HG02981 (cell line): Measurements from ENCODE around the gene SLC6A8.
"Not testable (repeated sequence)": the region's sequence is repeated elsewhere in the genome, so short reads cannot be mapped to it uniquely, and the experiment has no call there.

Source experiments
- ATAC-seq: cut with Tn5 transposase; IDR thresholded peaks from one replicate; pipeline ENCODE4 v1.9.1; 2021; ENCODE audit warnings: mild to moderate bottlenecking, moderate library complexity; ENCODE audit not compliant: unreplicated experiment

SLC6A8 gene

GRCh38 chrX:153704631-153705402, 17.1 kb downstream of the SLC6A8 start:
- not testable (repeated sequence) for ATAC-seq

GRCh38 chrX:153705403-153706060, 17.8 kb downstream of the SLC6A8 start:
- not testable (repeated sequence) for ATAC-seq

- ATAC-seq = no peak
Observed at GRCh38 chrX:153706799-153707198, 19.1 kb downstream of the SLC6A8 start.

- no peak for ATAC-seq
Observed at GRCh38 chrX:153707406-153707805, 19.7 kb downstream of the SLC6A8 start.

GRCh38 chrX:153708415-153708814, 20.7 kb downstream of the SLC6A8 start:
- ATAC-seq = no peak

- ATAC-seq = no peak
Observed at GRCh38 chrX:153709726-153710674, 22.3 kb downstream of the SLC6A8 start.

GRCh38 chrX:153714256-153714655, 26.5 kb downstream of the SLC6A8 start:
- ATAC-seq = no peak

- no peak for ATAC-seq
Observed at GRCh38 chrX:153717445-153717844, 29.7 kb downstream of the SLC6A8 start.

GRCh38 chrX:153719238-153719637, 31.5 kb downstream of the SLC6A8 start:
- ATAC-seq = no peak

GRCh38 chrX:153719701-153720100, 32.0 kb downstream of the SLC6A8 start:
- no peak for ATAC-seq

- ATAC-seq = no peak
Observed at GRCh38 chrX:153722704-153723350, 35.1 kb downstream of the SLC6A8 start.

GRCh38 chrX:153723351-153724251, 35.9 kb downstream of the SLC6A8 start:
- peak; percentile 26 for ATAC-seq

GRCh38 chrX:153724252-153725038, 36.7 kb downstream of the SLC6A8 start, which contains the start of the genes ABCD1 and BCAP31:
TSS of gene ABCD1 (plus strand) at chrX:153724856. CDS start at chrX:153725267, 411 bp downstream.
TSS of gene BCAP31 (minus strand) at chrX:153724387. CDS start at chrX:153723244, 1,143 bp downstream.
- peak; percentile 49 for ATAC-seq

GRCh38 chrX:153725039-153725831, 37.5 kb downstream of the SLC6A8 start:
- no peak for ATAC-seq

- no peak for ATAC-seq
Observed at GRCh38 chrX:153725832-153726285, 38.1 kb downstream of the SLC6A8 start.

- peak; percentile 48 for ATAC-seq
Observed at GRCh38 chrX:153726286-153727122, 38.8 kb downstream of the SLC6A8 start.
